Type B pancreatic cell (in vitro differentiated cells): ENCODE data around the gene NBAS. TPM values are rescaled to one million over a fixed set of nuclear protein-coding genes. Genes with fewer than 3 reads are reported as not detected.
"Not testable (repeated sequence)": the region's sequence is repeated elsewhere in the genome, so short reads cannot be mapped to it uniquely, and the experiment has no call there.

Experiments
- DNase-seq: peaks from one replicate; pipeline ENCODE4 v3.0.0; 2021; ENCODE audit warnings: mixed read lengths; ENCODE audit not compliant: unreplicated experiment; ENCODE audit errors: extremely low spot score
- H3K27ac Mint-ChIP-seq: 2 replicates; pipeline ENCODE4 v1.8.0; 2021; ENCODE audit warnings: mild to moderate bottlenecking, mixed read lengths
- H3K27me3 Mint-ChIP-seq: 2 replicates; pipeline ENCODE4 v1.8.0; 2021; ENCODE audit warnings: mixed read lengths
- H3K36me3 Mint-ChIP-seq: 2 replicates; pipeline ENCODE4 v1.8.0; 2021; ENCODE audit warnings: mixed read lengths
- H3K4me1 Mint-ChIP-seq: one replicate; pipeline ENCODE4 v1.8.0; 2021; ENCODE audit warnings: mixed read lengths; ENCODE audit not compliant: unreplicated experiment
- H3K4me3 Mint-ChIP-seq: 2 replicates; pipeline ENCODE4 v1.8.0; 2021; ENCODE audit warnings: mild to moderate bottlenecking, mixed read lengths
- H3K9me3 Mint-ChIP-seq: 2 replicates; pipeline ENCODE4 v1.8.0; 2021; ENCODE audit warnings: mixed read lengths
- total RNA-seq: library from RNA; stranded (reverse); gene quantifications from 2 replicates; pipeline ENCODE4 v1.2.1, GENCODE V29; 2021; ENCODE audit warnings: low replicate concordance
- TF ChIP-seq, protein P1 (sequence below): fragments of 200-600 bp; sonication (generic); conservative IDR thresholded peaks from 2 replicates; pipeline ENCODE4 v1.5.0; 2021; ENCODE audit warnings: antibody characterized with exemption, mild to moderate bottlenecking

The NBAS gene
- total RNA-seq, 1 donor from 2014 or later, result 53.5 TPM

DNA sequence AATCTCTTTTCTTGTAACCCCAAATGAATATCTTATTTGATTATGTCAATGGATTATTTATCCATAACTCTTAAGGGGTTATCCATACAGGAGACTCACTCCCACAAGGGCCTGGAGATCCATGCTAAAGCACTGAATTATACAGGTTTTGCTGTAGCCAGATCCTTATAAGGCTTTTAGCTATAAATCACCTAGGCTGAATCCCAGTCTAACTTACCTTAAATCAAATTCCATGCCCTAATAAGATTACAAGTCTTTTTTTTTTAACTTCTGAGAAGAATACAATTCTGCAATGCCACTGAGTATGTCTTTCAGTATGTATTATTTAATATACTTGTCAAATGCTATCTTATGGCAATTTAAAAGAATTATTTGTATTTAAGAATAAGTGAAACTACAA lies 340.5 kb downstream of the NBAS start:
- Mint-ChIP-seq H3K4me1 (peaks cover 7% of the 10 kb centered on the region), H3K36me3 (peaks cover 14% of the 10 kb centered on the region), H3K27me3 (no peaks in the 10 kb centered on the region), H3K9me3 (no peaks in the 10 kb centered on the region), H3K4me3 (no peak overlapping the region), H3K27ac (no peak overlapping the region)
- TF ChIP-seq, protein P1, sequence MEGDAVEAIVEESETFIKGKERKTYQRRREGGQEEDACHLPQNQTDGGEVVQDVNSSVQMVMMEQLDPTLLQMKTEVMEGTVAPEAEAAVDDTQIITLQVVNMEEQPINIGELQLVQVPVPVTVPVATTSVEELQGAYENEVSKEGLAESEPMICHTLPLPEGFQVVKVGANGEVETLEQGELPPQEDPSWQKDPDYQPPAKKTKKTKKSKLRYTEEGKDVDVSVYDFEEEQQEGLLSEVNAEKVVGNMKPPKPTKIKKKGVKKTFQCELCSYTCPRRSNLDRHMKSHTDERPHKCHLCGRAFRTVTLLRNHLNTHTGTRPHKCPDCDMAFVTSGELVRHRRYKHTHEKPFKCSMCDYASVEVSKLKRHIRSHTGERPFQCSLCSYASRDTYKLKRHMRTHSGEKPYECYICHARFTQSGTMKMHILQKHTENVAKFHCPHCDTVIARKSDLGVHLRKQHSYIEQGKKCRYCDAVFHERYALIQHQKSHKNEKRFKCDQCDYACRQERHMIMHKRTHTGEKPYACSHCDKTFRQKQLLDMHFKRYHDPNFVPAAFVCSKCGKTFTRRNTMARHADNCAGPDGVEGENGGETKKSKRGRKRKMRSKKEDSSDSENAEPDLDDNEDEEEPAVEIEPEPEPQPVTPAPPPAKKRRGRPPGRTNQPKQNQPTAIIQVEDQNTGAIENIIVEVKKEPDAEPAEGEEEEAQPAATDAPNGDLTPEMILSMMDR, result no peak
- DNase-seq, result no peak

DNA sequence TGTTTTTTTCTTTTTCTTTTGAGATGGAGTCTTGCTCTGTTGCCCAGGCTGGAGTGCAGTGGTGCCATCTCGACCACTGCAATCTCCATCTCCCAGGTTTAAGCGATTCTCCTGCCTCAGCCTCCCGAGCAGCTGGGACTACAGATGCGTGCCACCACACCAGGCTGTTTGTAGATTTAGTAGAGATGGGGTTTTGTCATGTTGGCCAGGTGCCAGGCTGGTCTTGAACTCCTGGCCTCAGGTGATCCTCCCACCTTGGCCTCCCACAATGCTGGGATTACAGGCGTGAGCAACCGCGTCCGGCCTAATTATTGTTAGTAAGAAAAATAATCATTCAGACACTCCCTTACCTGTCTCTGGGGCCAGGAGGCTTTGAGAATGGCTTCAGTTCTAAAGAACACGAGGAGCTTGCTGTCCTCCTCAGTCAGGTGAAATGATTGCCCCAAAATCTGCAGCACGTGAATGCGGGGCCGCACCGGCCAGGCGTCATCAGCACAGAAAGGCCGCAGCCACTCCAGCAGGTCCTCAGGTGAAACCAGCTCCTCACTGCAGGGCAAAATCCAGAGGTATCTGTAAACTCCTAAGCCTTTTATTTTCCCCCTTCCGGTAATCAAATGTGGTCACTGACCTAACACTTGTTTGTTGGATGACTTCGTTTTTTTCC lies 342.6 kb downstream of the NBAS start:
- Mint-ChIP-seq H3K27ac (no peak overlapping the region), H3K36me3 (peaks cover 12% of the 10 kb centered on the region), H3K27me3 (no peaks in the 10 kb centered on the region), H3K9me3 (no peaks in the 10 kb centered on the region), H3K4me1 (peaks cover 7% of the 10 kb centered on the region), H3K4me3 (no peak overlapping the region)
- TF ChIP-seq, protein P1, result no peak
- no peak for DNase-seq

DNA sequence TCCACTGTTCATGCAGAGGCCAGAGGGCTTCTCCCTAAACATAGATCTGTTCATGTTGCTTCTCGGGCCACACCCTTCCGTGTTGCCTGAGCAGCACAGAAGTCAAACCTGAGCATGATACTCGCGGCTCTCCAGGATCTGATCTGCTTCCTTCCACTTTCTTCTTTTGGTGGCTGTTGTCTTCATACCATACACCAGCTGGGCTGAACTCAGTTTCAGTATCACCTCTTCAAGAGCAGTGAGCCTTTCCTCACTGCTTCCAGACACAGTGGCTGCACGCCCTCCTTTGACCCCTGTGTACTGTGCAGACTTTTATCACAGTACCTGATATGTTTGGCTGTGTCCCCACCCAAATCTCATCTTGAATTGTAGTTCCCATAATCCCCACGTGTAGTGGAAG lies 348.9 kb downstream of the NBAS start:
- H3K4me1 Mint-ChIP-seq, result no peaks in the 10 kb centered on the region
- H3K4me3 Mint-ChIP-seq, result no peak overlapping the region
- no peak for DNase-seq
- H3K36me3 Mint-ChIP-seq, result peaks cover 44% of the 10 kb centered on the region
- no peak overlapping the region for H3K27ac Mint-ChIP-seq
- H3K9me3 Mint-ChIP-seq, result peaks cover 16% of the 10 kb centered on the region
- no peaks in the 10 kb centered on the region for H3K27me3 Mint-ChIP-seq
- TF ChIP-seq, protein P1, result no peak

DNA sequence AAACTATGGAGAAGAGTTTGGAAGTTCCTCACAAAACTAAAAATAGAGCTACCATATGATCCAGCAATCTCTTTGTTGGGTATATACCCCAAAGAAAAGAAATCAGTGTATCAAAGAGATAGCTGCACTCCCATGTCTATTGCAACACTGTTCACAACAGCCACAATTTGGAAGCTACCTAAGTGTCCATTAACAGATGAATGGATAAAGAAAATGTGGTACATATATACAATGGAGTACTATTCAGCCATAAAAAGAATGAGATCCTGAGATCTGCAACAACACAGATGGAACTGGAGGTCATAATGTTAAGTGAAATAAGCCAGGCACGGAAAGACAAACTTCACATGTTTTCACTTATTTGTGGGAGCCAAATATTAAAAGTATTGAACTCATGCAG lies 350.6 kb downstream of the NBAS start:
- DNase-seq, H3K27me3 Mint-ChIP-seq, H3K4me3 Mint-ChIP-seq, H3K4me1 Mint-ChIP-seq, H3K27ac Mint-ChIP-seq: not testable (repeated sequence)
- Mint-ChIP-seq H3K36me3 (peaks cover 48% of the 10 kb centered on the region), H3K9me3 (peaks cover 20% of the 10 kb centered on the region)

DNA sequence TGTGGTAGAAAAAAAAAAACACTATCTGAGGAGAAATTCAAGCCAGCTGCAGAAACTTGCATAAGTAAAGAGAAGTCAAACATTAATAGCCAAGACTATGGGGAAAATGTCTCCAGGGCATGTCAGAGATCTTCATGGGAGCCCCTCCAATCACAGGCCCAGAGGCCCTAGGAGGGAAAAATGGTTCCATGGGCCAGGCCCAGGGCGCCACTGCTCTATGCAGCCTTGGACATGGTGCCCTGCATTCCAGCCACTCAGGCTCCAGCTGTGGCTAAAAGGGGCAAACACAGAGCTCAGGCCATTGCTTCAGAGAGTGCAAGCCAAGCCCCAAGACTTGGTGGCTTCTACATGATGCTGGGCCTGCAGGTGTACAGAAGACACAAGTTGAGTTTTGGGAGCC lies 354.7 kb downstream of the NBAS start:
- peaks cover 20% of the 10 kb centered on the region for H3K9me3 Mint-ChIP-seq
- no peaks in the 10 kb centered on the region for H3K27me3 Mint-ChIP-seq
- H3K27ac Mint-ChIP-seq, result no peak overlapping the region
- peaks cover 32% of the 10 kb centered on the region for H3K36me3 Mint-ChIP-seq
- no peak for DNase-seq
- TF ChIP-seq, protein P1, result no peak
- H3K4me3 Mint-ChIP-seq, result no peak overlapping the region
- no peaks in the 10 kb centered on the region for H3K4me1 Mint-ChIP-seq

DNA sequence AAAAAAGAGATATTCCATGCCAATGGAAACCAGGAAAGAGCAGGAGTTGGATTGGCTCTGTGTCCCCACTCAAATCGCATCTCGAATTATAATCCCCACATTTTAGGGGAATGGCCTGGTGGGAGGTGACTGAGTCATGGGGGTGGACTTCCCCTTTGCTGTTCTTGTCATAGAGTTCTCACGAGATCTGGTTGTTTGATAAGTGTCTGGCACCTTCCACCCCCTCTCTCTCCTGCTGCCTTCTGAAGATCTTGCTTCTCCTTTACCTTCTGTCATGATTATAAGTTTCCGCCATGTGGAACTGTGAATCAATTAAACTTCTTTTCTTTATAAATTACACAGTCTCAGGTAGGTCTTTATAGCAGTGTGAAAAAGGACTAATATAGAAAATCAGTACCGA lies 355.6 kb downstream of the NBAS start:
- DNase-seq, result no peak
- peaks cover 20% of the 10 kb centered on the region for H3K9me3 Mint-ChIP-seq
- peaks cover 27% of the 10 kb centered on the region for H3K36me3 Mint-ChIP-seq
- H3K27ac Mint-ChIP-seq, result no peak overlapping the region
- no peaks in the 10 kb centered on the region for H3K27me3 Mint-ChIP-seq
- no peaks in the 10 kb centered on the region for H3K4me1 Mint-ChIP-seq
- H3K4me3 Mint-ChIP-seq, result no peak overlapping the region
- TF ChIP-seq, protein P1, result no peak
